Psoas muscle (tissue), 8 donors: Measurements from ENCODE around the gene BANF2. TPM values are rescaled to one million over a fixed set of nuclear protein-coding genes. Genes with fewer than 3 reads are reported as not detected.

Source experiments
- ATAC-seq, 4 donors: fragments of 200-7000 bp; cut with Tn5 transposase; one replicate each; pipeline ENCODE4 v1.9.1; 2020; ENCODE audit warnings: moderate library complexity in 3 of 4, mild to moderate bottlenecking in 2 of 4
- DNase-seq, 2 donors: peaks; one replicate each; pipeline ENCODE4 v3.0.0-alpha.2; 2020
- H3K27ac ChIP-seq: fragments of 200-600 bp; one replicate; pipeline ENCODE4 v1.8.0; 2022
- H3K27me3 ChIP-seq, 3 donors: fragments of 200-600 bp in 1 of 3; one replicate each; pipeline versions ENCODE4 v1.6.1 to v1.8.0; 2013 to 2022; ENCODE audit warnings: low read length in 2 of 3, mild to moderate bottlenecking in 2 of 3, moderate library complexity in 1 of 3; ENCODE audit not compliant: insufficient read depth in 3 of 3
- H3K36me3 ChIP-seq, 2 donors: fragments of 200-600 bp in 1 of 2; one replicate each; pipeline versions ENCODE4 v1.6.1 to v1.8.0; 2013 to 2022; ENCODE audit warnings: low read depth in 1 of 2, mild to moderate bottlenecking in 1 of 2, moderate library complexity in 1 of 2; ENCODE audit not compliant: insufficient read depth in 1 of 2
- H3K4me1 ChIP-seq: fragments of 200-600 bp; one replicate; pipeline ENCODE4 v1.8.0; 2022
- H3K4me3 ChIP-seq: fragments of 200-600 bp; one replicate; pipeline ENCODE4 v1.8.0; 2022; ENCODE audit warnings: mild to moderate bottlenecking
- H3K9me3 ChIP-seq: fragments of 200-600 bp; one replicate; pipeline ENCODE4 v1.8.0; 2022
- WGBS, 3 donors: extraction: QIAGEN DNeasy Blood & Tissue Kit; methylation state at CpG; one replicate each; pipeline versions ENCODE4 v1.1.6 to v1.1.7; 2013; 5-methylcytosine and 5-hydroxymethylcytosine counted together
- intact Hi-C, 2 donors: fragments of 100-400 bp; cut with DNase I; formaldehyde crosslinking; loops; one replicate each; pipeline versions ENCODE4 v1.11.0 to v1.14.2; 2022
- polyA plus RNA-seq, 3 donors: library from polyadenylated mRNA; stranded (reverse); fragments of 200-250 nt; gene quantifications; one replicate each; pipeline ENCODE4 v1.2.3, GENCODE V29; 2013
- total RNA-seq, 4 donors: library from RNA; stranded (reverse); fragmentation: NEBNext Ultra II Directional in 2 of 4; extraction: Animal tissue kit (Norgen Biotek cat#: 25700) in 2 of 4; gene quantifications; one replicate each; pipeline versions ENCODE4 v1.2.1 to v1.2.4, GENCODE V29; 2021 to 2023
- TF ChIP-seq, protein P1 (sequence below): fragments of 200-600 bp; IDR thresholded peaks from one replicate; pipeline ENCODE4 v1.8.0; 2022; ENCODE audit warnings: antibody characterized with exemption
- donor health status: healthy with polysubstance abuse.
- donor health status: DM: no; HTN: no; CAD: no; lungs with moderate emphysema.
- donor health status: Bipolar disorder and iron deficiency.
- donor health status: healthy.
- donor health status: DM: yes; HTN: yes; CAD: no.
- donor health status: DM: no; HTN: no; CAD: no.
- donor health status: DM: no; HTN: no; CAD: no.
- donor health status: DM: yes; HTN: yes; CAD: no.

The BANF2 gene
- total and polyA plus RNA-seq, 7 donors, result not detected

DNA sequence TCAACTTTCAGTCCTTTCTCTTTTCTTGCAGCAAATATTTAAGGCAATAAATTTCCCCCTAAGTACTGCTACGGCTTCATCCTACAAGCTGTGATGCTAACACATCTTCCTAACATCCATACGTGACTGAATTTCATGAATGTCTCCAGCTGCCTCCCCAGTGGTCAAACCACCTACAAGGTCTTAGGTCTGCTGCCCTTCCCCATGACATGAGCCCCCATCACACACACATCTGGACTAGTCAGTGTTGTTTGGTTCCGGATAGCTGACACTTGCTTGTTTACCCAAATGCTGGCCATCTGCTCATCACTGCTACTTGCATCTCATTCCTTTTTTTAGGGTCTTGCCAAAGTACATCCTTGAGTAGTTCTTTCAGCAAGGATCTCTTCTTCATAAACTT lies 32.3 kb upstream of the BANF2 start:
- TF ChIP-seq, protein P1, sequence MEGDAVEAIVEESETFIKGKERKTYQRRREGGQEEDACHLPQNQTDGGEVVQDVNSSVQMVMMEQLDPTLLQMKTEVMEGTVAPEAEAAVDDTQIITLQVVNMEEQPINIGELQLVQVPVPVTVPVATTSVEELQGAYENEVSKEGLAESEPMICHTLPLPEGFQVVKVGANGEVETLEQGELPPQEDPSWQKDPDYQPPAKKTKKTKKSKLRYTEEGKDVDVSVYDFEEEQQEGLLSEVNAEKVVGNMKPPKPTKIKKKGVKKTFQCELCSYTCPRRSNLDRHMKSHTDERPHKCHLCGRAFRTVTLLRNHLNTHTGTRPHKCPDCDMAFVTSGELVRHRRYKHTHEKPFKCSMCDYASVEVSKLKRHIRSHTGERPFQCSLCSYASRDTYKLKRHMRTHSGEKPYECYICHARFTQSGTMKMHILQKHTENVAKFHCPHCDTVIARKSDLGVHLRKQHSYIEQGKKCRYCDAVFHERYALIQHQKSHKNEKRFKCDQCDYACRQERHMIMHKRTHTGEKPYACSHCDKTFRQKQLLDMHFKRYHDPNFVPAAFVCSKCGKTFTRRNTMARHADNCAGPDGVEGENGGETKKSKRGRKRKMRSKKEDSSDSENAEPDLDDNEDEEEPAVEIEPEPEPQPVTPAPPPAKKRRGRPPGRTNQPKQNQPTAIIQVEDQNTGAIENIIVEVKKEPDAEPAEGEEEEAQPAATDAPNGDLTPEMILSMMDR, result no peak
- DNase-seq (no peak), ATAC-seq (no peak)
- H3K9me3 ChIP-seq, result no peaks in the 10 kb centered on the region
- H3K27me3 ChIP-seq, result no peaks in the 10 kb centered on the region
- peaks cover 6% of the 10 kb centered on the region for H3K4me1 ChIP-seq
- no peaks in the 10 kb centered on the region for H3K36me3 ChIP-seq
- no peak overlapping the region for H3K4me3 ChIP-seq
- no peak overlapping the region for H3K27ac ChIP-seq
- 82 to 87% (median 85%) methylated on average over 3 of the region's 3 CpGs for WGBS, 3 donors
- intact Hi-C loops, result loop anchor here in 1 of 2 donors (5.0 kb wide), 1 partner anchor 270 kb away; no protein-coding TSS in a partner anchor

DNA sequence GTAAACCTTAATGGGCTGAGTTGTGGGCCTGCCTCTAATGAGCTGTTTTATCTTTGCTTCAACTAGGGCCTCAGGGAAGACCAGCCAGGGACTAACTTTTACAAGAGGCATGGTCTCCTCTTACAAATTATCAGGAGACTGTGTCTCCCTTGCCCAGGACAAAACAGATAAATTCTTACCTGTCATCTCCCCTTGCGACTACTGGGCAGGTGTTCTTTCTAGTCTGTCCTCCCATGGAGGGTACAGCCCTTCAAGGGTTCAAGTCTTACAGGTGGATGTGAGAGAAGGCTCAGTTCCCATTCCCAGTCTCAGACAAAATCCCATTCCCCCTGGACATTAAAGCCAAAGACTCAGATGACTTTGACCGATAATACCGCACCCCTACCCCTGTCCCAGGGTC lies 31.3 kb upstream of the BANF2 start:
- DNase-seq (no peak), ATAC-seq (no peak)
- H3K4me3 ChIP-seq, result no peak overlapping the region
- no peak overlapping the region for H3K27ac ChIP-seq
- H3K9me3 ChIP-seq, result no peaks in the 10 kb centered on the region
- H3K27me3 ChIP-seq, result no peaks in the 10 kb centered on the region
- intact Hi-C loops, result loop anchor here in 1 of 2 donors (5.0 kb wide), 1 partner anchor 269 kb away; no protein-coding TSS in a partner anchor
- H3K4me1 ChIP-seq, result peaks cover 6% of the 10 kb centered on the region
- no peaks in the 10 kb centered on the region for H3K36me3 ChIP-seq
- 96 to 97% (median 97%) methylated on average over 3 of the region's 3 CpGs for WGBS, 3 donors
- TF ChIP-seq, protein P1, result no peak

DNA sequence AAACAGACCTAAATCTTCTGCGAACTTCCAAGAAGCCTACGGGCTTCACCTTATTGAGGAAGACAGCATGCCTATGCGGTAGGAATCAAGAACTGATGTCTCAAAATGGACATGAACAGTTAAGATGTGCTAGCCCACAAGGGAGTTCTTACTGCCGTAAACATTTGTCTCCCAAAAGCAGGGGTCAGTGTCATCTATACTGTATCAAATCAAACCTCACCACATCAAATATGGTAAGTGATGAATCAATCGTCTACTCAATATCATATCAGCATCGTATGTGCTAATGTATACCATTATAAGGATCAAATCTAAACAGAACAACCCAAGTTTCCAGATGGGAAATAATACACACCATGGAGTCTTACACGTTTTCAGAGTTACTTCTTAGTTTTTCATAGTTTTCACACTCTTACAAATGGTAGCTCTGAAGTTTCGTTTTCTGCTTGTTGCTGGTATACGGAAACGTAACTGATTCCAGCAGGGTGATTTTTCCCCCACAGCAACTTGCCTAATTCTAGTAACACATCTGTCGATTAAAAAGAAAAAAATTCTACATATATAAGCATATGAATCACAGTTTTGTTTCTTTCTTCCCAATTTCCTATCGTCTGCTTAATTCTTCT lies 30.3 kb upstream of the BANF2 start:
- Histone ChIP-seq H3K4me3 (no peak overlapping the region), H3K36me3 (no peaks in the 10 kb centered on the region), H3K27me3 (no peaks in the 10 kb centered on the region), H3K4me1 (peaks cover 6% of the 10 kb centered on the region), H3K27ac (no peak overlapping the region), H3K9me3 (no peaks in the 10 kb centered on the region)
- ATAC-seq (no peak), DNase-seq (no peak)
- 85 to 89% (median 88%) methylated on average over 12 of the region's 12 CpGs for WGBS, 3 donors
- intact Hi-C loops, result loop anchor here in 1 of 2 donors (5.0 kb wide), 1 partner anchor 268 kb away; no protein-coding TSS in a partner anchor
- TF ChIP-seq, protein P1, result no peak

DNA sequence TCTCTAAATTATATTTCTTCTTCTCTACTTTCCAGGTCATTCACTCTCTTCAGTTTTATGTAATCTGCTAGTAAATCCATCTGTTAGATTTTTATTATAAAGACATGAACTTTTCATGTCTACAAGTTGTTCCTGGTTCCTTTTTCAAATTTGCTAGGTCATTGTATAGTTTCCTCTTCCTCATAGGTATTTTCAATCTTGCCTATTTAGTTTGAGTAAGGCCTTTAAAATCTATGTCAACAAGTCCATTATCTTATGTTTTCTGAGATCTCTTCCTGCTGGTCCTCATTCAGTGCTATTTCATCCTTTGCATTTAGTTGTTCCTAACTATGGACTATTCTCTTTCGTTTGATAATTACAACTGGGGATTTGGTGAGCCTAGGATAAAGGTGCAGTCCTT lies 28.8 kb upstream of the BANF2 start:
- no peak overlapping the region for H3K4me3 ChIP-seq
- no peak for ATAC-seq
- 85 to 92% (median 92%) methylated on average over 1 of the region's 1 CpG for WGBS, 3 donors
- H3K36me3 ChIP-seq, result no peaks in the 10 kb centered on the region
- TF ChIP-seq, protein P1, result no peak
- H3K9me3 ChIP-seq, result no peaks in the 10 kb centered on the region
- no peak for DNase-seq
- intact Hi-C loops, result no loop called here
- no peaks in the 10 kb centered on the region for H3K27me3 ChIP-seq
- H3K27ac ChIP-seq, result no peak overlapping the region
- peaks cover 8% of the 10 kb centered on the region for H3K4me1 ChIP-seq

DNA sequence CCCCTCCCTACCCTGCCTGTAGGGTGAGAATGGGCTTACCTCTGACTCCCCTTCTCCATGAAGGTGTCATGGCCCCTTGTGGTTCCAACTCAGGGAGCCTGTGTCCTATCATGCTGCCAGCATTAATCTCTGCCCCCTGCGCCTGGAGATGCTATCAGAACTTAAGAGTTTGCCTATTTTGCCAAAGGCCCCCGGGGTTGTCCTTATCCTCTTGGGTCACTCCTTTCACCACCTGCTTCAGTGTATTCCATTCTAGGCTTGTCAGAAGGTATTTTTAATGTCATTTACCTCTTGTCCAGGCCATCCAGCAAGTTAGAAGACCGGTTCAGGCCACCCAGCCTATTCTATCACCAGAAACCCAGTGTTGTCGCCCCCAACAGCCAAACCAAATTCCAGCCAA lies 28.2 kb upstream of the BANF2 start:
- H3K27ac ChIP-seq, result no peak overlapping the region
- intact Hi-C loops, result no loop called here

More for the DNA sequence above, 28.2 kb upstream of the BANF2 start:
- DNase-seq (no peak), ATAC-seq (no peak)
- H3K36me3 ChIP-seq, result no peaks in the 10 kb centered on the region
- 70 to 83% (median 83%) methylated on average over 4 of the region's 4 CpGs for WGBS, 3 donors
- no peaks in the 10 kb centered on the region for H3K9me3 ChIP-seq
- H3K27me3 ChIP-seq, result no peaks in the 10 kb centered on the region
- TF ChIP-seq, protein P1, result no peak
- H3K4me1 ChIP-seq, result peaks cover 6% of the 10 kb centered on the region
- no peak overlapping the region for H3K4me3 ChIP-seq
